ENCODE data around the gene VTI1A. TPM values are rescaled to one million over a fixed set of nuclear protein-coding genes. Genes with fewer than 3 reads are reported as not detected.

Gene VTI1A
- total and polyA plus RNA-seq, 2 experiments from 2014 or later = 26.8 to 31.0 TPM

DNA sequence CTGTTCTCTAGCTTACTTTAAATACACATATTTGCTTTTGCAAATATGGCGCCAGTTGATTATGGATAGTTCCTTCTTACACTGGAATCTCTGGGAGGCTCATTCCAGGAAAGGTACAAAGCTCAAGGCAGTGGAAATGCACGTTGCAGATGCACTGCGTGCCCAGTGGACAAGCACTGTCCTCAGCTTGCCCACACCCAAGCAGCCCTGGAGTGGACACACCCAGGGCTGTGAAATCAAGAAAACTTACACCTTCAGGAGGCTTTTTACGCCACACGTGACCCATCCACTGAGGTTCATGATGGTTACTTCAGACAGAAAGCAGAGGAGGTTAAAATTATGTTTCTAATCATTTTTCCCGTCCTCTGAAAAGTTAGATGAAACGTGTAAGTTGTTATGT, 248.5 kb downstream of the VTI1A start (continued):
- TF ChIP-seq, protein P1, sequence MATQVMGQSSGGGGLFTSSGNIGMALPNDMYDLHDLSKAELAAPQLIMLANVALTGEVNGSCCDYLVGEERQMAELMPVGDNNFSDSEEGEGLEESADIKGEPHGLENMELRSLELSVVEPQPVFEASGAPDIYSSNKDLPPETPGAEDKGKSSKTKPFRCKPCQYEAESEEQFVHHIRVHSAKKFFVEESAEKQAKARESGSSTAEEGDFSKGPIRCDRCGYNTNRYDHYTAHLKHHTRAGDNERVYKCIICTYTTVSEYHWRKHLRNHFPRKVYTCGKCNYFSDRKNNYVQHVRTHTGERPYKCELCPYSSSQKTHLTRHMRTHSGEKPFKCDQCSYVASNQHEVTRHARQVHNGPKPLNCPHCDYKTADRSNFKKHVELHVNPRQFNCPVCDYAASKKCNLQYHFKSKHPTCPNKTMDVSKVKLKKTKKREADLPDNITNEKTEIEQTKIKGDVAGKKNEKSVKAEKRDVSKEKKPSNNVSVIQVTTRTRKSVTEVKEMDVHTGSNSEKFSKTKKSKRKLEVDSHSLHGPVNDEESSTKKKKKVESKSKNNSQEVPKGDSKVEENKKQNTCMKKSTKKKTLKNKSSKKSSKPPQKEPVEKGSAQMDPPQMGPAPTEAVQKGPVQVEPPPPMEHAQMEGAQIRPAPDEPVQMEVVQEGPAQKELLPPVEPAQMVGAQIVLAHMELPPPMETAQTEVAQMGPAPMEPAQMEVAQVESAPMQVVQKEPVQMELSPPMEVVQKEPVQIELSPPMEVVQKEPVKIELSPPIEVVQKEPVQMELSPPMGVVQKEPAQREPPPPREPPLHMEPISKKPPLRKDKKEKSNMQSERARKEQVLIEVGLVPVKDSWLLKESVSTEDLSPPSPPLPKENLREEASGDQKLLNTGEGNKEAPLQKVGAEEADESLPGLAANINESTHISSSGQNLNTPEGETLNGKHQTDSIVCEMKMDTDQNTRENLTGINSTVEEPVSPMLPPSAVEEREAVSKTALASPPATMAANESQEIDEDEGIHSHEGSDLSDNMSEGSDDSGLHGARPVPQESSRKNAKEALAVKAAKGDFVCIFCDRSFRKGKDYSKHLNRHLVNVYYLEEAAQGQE (IDR thresholded peaks at IDR 0.05; ENCODE audit: unreplicated experiment) = no peak
- no peak for TF ChIP-seq ETS1 (IDR thresholded peaks at IDR 0.05)
- TF ChIP-seq ZNF462 (CRISPR knock-in tag; IDR thresholded peaks at IDR 0.05) = no peak
- TF ChIP-seq ZNF331 (CRISPR knock-in tag; IDR thresholded peaks at IDR 0.05; ENCODE audit: low read depth) = no peak
- TF ChIP-seq STAT1 (IDR thresholded peaks at IDR 0.05; ENCODE audit: unreplicated experiment) = no peak
- TF ChIP-seq CREB1 (CRISPR knock-in tag; IDR thresholded peaks at IDR 0.05; ENCODE audit: low read depth) = no peak
- no peak for TF ChIP-seq NANOG (IDR thresholded peaks at IDR 0.05; ENCODE audit: borderline replicate concordance)
